ENCODE results near the gene DTX3.
"Not testable (repeated sequence)": the region's sequence is repeated elsewhere in the genome, so short reads cannot be mapped to it uniquely, and the experiment has no call there.

The DTX3 gene

DNA sequence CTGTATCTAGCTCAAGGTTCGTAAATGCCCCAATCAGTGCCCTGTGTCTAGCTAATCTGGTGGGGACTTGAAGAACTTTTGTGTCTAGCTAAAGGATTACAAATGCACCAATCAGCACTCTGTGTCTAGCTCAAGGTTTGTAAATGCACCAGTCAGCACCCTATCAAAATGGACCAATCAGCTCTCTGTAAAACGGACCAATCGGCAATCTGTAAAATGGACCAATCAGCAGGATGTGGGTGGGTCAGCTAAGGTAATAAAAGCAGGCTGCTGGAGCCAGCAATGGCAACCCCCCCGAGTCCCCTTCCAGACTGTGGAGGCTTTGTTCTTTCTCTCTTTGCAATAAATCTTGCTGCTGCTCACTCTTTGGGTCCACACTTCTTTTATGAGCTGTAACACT, 51.8 kb downstream of the DTX3 start:
- DNase-seq, H3K4me1 Mint-ChIP-seq, H3K4me3 Mint-ChIP-seq, H3K36me3 Mint-ChIP-seq, H3K27ac Mint-ChIP-seq: not testable (repeated sequence)
- H3K9me3 Mint-ChIP-seq: peaks cover 12% of the 10 kb centered on the region
- CTCF ChIA-PET: interaction anchor here (1.3 to 1.4 kb wide), 2 partner anchors 34 to 37 kb away, joined by 3 to 5 read pairs; no protein-coding TSS in a partner anchor
- H3K27me3 Mint-ChIP-seq: peaks cover 14% of the 10 kb centered on the region

DNA sequence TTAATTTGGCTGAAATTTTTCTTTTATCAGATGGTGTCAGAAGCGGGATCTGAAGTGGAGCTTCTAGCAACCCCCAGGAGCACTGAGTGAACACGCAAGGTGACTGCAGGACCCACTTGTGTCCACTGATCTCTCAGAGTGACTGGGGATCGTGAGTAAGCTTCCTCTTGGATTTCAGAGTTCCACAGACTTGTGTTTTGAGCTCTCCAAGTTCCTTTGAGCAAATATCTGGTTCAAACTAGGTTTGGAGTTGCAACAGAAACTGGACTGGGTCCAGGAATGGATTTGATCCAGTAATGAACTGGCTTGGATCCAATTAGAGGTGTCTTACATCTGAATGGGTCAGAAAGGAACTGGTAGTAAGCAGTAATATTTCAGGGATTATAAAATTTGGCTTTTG, 53.1 kb downstream of the DTX3 start:
- no peaks in the 10 kb centered on the region for H3K36me3 Mint-ChIP-seq
- peaks cover 14% of the 10 kb centered on the region for H3K9me3 Mint-ChIP-seq
- no peak overlapping the region for H3K27ac Mint-ChIP-seq
- DNase-seq: no peak
- CTCF ChIA-PET: interaction anchor here (1.3 to 2.0 kb wide), 2 partner anchors 20 to 74 kb away, joined by 3 to 6 read pairs; no protein-coding TSS in a partner anchor
- peaks cover 14% of the 10 kb centered on the region for H3K27me3 Mint-ChIP-seq
- H3K4me1 Mint-ChIP-seq: no peaks in the 10 kb centered on the region
- no peak overlapping the region for H3K4me3 Mint-ChIP-seq

DNA sequence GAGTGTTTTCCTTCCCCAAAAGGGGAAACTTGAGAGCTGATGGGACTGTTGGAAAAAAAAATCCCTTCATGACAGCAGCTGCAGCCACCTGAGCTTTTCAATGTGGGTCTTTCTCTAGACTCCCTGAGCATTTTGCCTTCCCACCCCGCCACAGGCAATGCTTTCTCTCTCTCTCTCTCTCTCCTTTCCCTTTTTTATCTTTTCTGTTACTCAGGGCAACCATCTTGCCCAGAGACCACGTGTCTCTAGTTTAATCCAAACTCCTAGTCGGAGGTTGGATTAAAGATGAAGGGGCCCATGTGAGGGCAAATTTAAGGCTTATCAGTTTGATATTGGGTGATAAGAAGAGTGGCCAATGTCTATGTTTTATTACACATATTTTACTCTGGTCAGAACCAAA, 54.3 kb downstream of the DTX3 start:
- no peak overlapping the region for H3K27ac Mint-ChIP-seq
- H3K4me3 Mint-ChIP-seq: no peak overlapping the region
- peaks cover 14% of the 10 kb centered on the region for H3K27me3 Mint-ChIP-seq
- DNase-seq: no peak
- CTCF ChIA-PET: interaction anchor here (2.0 kb wide), 1 partner anchor 21 kb away, joined by 6 read pairs; no protein-coding TSS in a partner anchor
- H3K36me3 Mint-ChIP-seq: no peaks in the 10 kb centered on the region
- H3K4me1 Mint-ChIP-seq: no peaks in the 10 kb centered on the region
- H3K9me3 Mint-ChIP-seq: peaks cover 13% of the 10 kb centered on the region
